ENCODE data around the gene KLK7. TPM values are rescaled to one million over a fixed set of nuclear protein-coding genes. Genes with fewer than 3 reads are reported as not detected.
"Not testable (repeated sequence)": the region's sequence is repeated elsewhere in the genome, so short reads cannot be mapped to it uniquely, and the experiment has no call there.

The KLK7 gene
- total RNA-seq, 2 experiments from 2014 or later = not detected

- H3K4me3 Mint-ChIP-seq = no peak overlapping the region
- DNase-seq = no peak
Observed at GRCh38 chr19:50980208-50980607, 3.5 kb downstream of the KLK7 start.

GRCh38 chr19:50979758-50980157 lies 4.0 kb downstream of the KLK7 start:
- Mint-ChIP-seq H3K4me3 (no peak overlapping the region), H3K27ac (no peak overlapping the region), H3K4me1 (no peaks in the 10 kb centered on the region), H3K9me3 (ENCODE audit: low read depth) (no peaks in the 10 kb centered on the region), H3K27me3 (peaks cover 10% of the 10 kb centered on the region), H3K36me3 (no peaks in the 10 kb centered on the region)
- no peak for ATAC-seq
- DNase-seq = no peak
- CTCF ChIA-PET = no interaction called here

More at GRCh38 chr19:50980208-50980607, 3.5 kb downstream of the KLK7 start:
- Mint-ChIP-seq H3K4me1 (no peaks in the 10 kb centered on the region), H3K36me3 (no peaks in the 10 kb centered on the region), H3K9me3 (ENCODE audit: low read depth) (no peaks in the 10 kb centered on the region), H3K27me3 (peaks cover 14% of the 10 kb centered on the region), H3K27ac (no peak overlapping the region)
- CTCF ChIA-PET = no interaction called here
- ATAC-seq = no peak

GRCh38 chr19:50978772-50979390 lies 4.8 kb downstream of the KLK7 start:
- CTCF ChIA-PET = no interaction called here
- Mint-ChIP-seq H3K4me3 (no peak overlapping the region), H3K27me3 (peaks cover 5% of the 10 kb centered on the region)

GRCh38 chr19:50977626-50978025 lies 6.1 kb downstream of the KLK7 start:
- H3K9me3 Mint-ChIP-seq (ENCODE audit: low read depth) = no peaks in the 10 kb centered on the region
- no peak overlapping the region for H3K27ac Mint-ChIP-seq
- peaks cover 2% of the 10 kb centered on the region for H3K27me3 Mint-ChIP-seq
- no peaks in the 10 kb centered on the region for H3K4me1 Mint-ChIP-seq
- no peaks in the 10 kb centered on the region for H3K36me3 Mint-ChIP-seq
- ATAC-seq = no peak
- CTCF ChIA-PET = no interaction called here
- no peak for DNase-seq
- H3K4me3 Mint-ChIP-seq = no peak overlapping the region

More at GRCh38 chr19:50978772-50979390, 4.8 kb downstream of the KLK7 start:
- ATAC-seq = no peak
- DNase-seq = no peak
- Mint-ChIP-seq H3K9me3 (ENCODE audit: low read depth) (no peaks in the 10 kb centered on the region), H3K4me1 (no peaks in the 10 kb centered on the region), H3K27ac (no peak overlapping the region), H3K36me3 (no peaks in the 10 kb centered on the region)

- Mint-ChIP-seq H3K36me3 (no peaks in the 10 kb centered on the region), H3K27ac (no peak overlapping the region), H3K27me3 (peaks cover 2% of the 10 kb centered on the region), H3K9me3 (ENCODE audit: low read depth) (no peaks in the 10 kb centered on the region), H3K4me3 (no peak overlapping the region), H3K4me1 (no peaks in the 10 kb centered on the region)
- ATAC-seq = no peak
- DNase-seq = no peak
- CTCF ChIA-PET = no interaction called here
Observed at GRCh38 chr19:50975766-50976165, 8.0 kb downstream of the KLK7 start.

GRCh38 chr19:50974702-50975556 lies 8.8 kb downstream of the KLK7 start:
- Mint-ChIP-seq H3K4me3 (no peak overlapping the region), H3K9me3 (ENCODE audit: low read depth) (no peaks in the 10 kb centered on the region), H3K27ac (no peak overlapping the region), H3K4me1 (no peaks in the 10 kb centered on the region), H3K36me3 (no peaks in the 10 kb centered on the region), H3K27me3 (peaks cover 2% of the 10 kb centered on the region)
- DNase-seq = no peak
- ATAC-seq = no peak
- CTCF ChIA-PET = no interaction called here

GRCh38 chr19:50972795-50973376 lies 10.8 kb downstream of the KLK7 start:
- Mint-ChIP-seq H3K4me3 (no peak overlapping the region), H3K4me1 (no peaks in the 10 kb centered on the region), H3K27ac (no peak overlapping the region), H3K27me3 (no peaks in the 10 kb centered on the region), H3K9me3 (ENCODE audit: low read depth) (no peaks in the 10 kb centered on the region), H3K36me3 (no peaks in the 10 kb centered on the region)
- no peak for ATAC-seq
- no peak for DNase-seq
- CTCF ChIA-PET = no interaction called here

- CTCF ChIA-PET; H3K9me3 Mint-ChIP-seq (ENCODE audit: low read depth); H3K27ac Mint-ChIP-seq; H3K4me3 Mint-ChIP-seq; H3K27me3 Mint-ChIP-seq; ATAC-seq; DNase-seq; H3K36me3 Mint-ChIP-seq; H3K4me1 Mint-ChIP-seq: not testable (repeated sequence)
Observed at GRCh38 chr19:50969810-50970209, 13.9 kb downstream of the KLK7 start.

GRCh38 chr19:50969413-50969760 lies 14.3 kb downstream of the KLK7 start, which contains the start of gene KLK6:
KLK6 (minus strand) TSS chr19:50969591; CDS start chr19:50968104, 1,487 bp downstream.
- Mint-ChIP-seq H3K27me3 (peaks cover 2% of the 10 kb centered on the region), H3K9me3 (ENCODE audit: low read depth) (no peaks in the 10 kb centered on the region), H3K36me3 (no peaks in the 10 kb centered on the region), H3K27ac (no peak within 1 kb of the TSS), H3K4me3 (no peak within 1 kb of the TSS), H3K4me1 (no peaks in the 10 kb centered on the region)
- CTCF ChIA-PET = no interaction called here
- DNase-seq = no peak
- no peak for ATAC-seq

GRCh38 chr19:50968716-50969412 lies 14.9 kb downstream of the KLK7 start:
- no peak for ATAC-seq
- Mint-ChIP-seq H3K4me1 (no peaks in the 10 kb centered on the region), H3K27ac (no peak overlapping the region), H3K4me3 (no peak overlapping the region), H3K27me3 (peaks cover 2% of the 10 kb centered on the region), H3K9me3 (ENCODE audit: low read depth) (no peaks in the 10 kb centered on the region), H3K36me3 (no peaks in the 10 kb centered on the region)
- CTCF ChIA-PET = no interaction called here
- DNase-seq = no peak

GRCh38 chr19:50967929-50968715 lies 15.6 kb downstream of the KLK7 start:
- Mint-ChIP-seq H3K9me3 (ENCODE audit: low read depth) (no peaks in the 10 kb centered on the region), H3K4me3 (no peak overlapping the region), H3K27ac (no peak overlapping the region), H3K27me3 (peaks cover 2% of the 10 kb centered on the region), H3K4me1 (no peaks in the 10 kb centered on the region), H3K36me3 (no peaks in the 10 kb centered on the region)
- ATAC-seq (no peak), DNase-seq (no peak)
- CTCF ChIA-PET = no interaction called here

- no peak overlapping the region for H3K27ac Mint-ChIP-seq
- peaks cover 2% of the 10 kb centered on the region for H3K27me3 Mint-ChIP-seq
- H3K36me3 Mint-ChIP-seq = no peaks in the 10 kb centered on the region
- H3K4me3 Mint-ChIP-seq = no peak overlapping the region
- ATAC-seq (no peak), DNase-seq (no peak)
- H3K4me1 Mint-ChIP-seq = no peaks in the 10 kb centered on the region
- CTCF ChIA-PET = no interaction called here
- peaks cover 8% of the 10 kb centered on the region for H3K9me3 Mint-ChIP-seq (ENCODE audit: low read depth)
Observed at GRCh38 chr19:50964266-50964665, 19.5 kb downstream of the KLK7 start.

- no peak for ATAC-seq
- Mint-ChIP-seq H3K27ac (no peak overlapping the region), H3K4me3 (no peak overlapping the region), H3K27me3 (peaks cover 2% of the 10 kb centered on the region), H3K4me1 (no peaks in the 10 kb centered on the region), H3K36me3 (no peaks in the 10 kb centered on the region), H3K9me3 (ENCODE audit: low read depth) (peaks cover 9% of the 10 kb centered on the region)
- no peak for DNase-seq
- CTCF ChIA-PET = no interaction called here
Observed at GRCh38 chr19:50963381-50963780, 20.3 kb downstream of the KLK7 start.
